Stimulated activated CD8-positive, alpha-beta memory T cell treated with anti-CD3 and anti-CD28 coated beads, Interleukin-2, amount 100 ng/mL, for 1 hour (primary cell): ENCODE data around the gene COMTD1.
"Not testable (repeated sequence)": the region's sequence is repeated elsewhere in the genome, so short reads cannot be mapped to it uniquely, and the experiment has no call there.

Source experiments
- DNase-seq, 2 donors: peaks; one replicate each; pipeline ENCODE4 v3.0.0-alpha.2; 2020; ENCODE audit warnings: low read depth in 2 of 2

COMTD1 gene

GRCh38 chr10:75195035-75195763 is 40.6 kb downstream of the COMTD1 start:
- DNase-seq, result no peak

- not testable (repeated sequence) for DNase-seq
Observed at GRCh38 chr10:75194625-75195024, 41.1 kb downstream of the COMTD1 start.

- no peak for DNase-seq
Observed at GRCh38 chr10:75191821-75192568, 43.8 kb downstream of the COMTD1 start.

GRCh38 chr10:75189266-75190096 is 46.3 kb downstream of the COMTD1 start:
- DNase-seq, result no peak

- not testable (repeated sequence) for DNase-seq
Observed at GRCh38 chr10:75188522-75188921, 47.2 kb downstream of the COMTD1 start.

- DNase-seq, result peak; percentile 38 to 47
Observed at GRCh38 chr10:75187961-75188426, 47.8 kb downstream of the COMTD1 start.

GRCh38 chr10:75186310-75186709 is 49.4 kb downstream of the COMTD1 start:
- DNase-seq, result no peak
